Endothelial cell of umbilical vein (primary cell): Measurements from ENCODE around the gene SLC27A4. TPM values are rescaled to one million over a fixed set of nuclear protein-coding genes. Genes with fewer than 3 reads are reported as not detected.

Experiments
- BruUV-seq: library from RNA; stranded (reverse); fragments of 400-500 nt; replicated peaks from 2 replicates; lab custom pipeline; 2021; lab: Mats Ljungman, UMichigan
- CTCF ChIA-PET: fragments of 300-600, 350-600 bp; sonication (Branson Sonifier 250); formaldehyde crosslinking; loops from one replicate; lab custom pipeline; 2021; ENCODE audit warnings: antibody characterized with exemption, inconsistent platforms; lab: Charles Lee
- POLR2A ChIA-PET: fragments of 300-600, 350-600 bp; sonication (Branson Sonifier 250); formaldehyde crosslinking; loops from one replicate; lab custom pipeline; 2021; ENCODE audit warnings: antibody characterized with exemption, inconsistent platforms; lab: Charles Lee
- DNase-seq: peaks from one replicate; pipeline ENCODE4 v3.0.0-alpha.2; 2011; ENCODE audit warnings: low read depth, low spot score
- FAIRE-seq: peaks from 2 replicates; lab custom pipeline; 2011; peaks lifted over from hg19 to GRCh38; lab: Jason Lieb, UNC
- H2AFZ ChIP-seq: 2 replicates; pipeline ENCODE4 v1.6.0; 2012; ENCODE audit warnings: low read depth, low read length, control low read depth, inconsistent platforms
- H3K27ac ChIP-seq: 2 replicates; pipeline ENCODE4 v1.5.1; 2011; ENCODE audit warnings: low read depth, mild to moderate bottlenecking, control low read depth, low read length, moderate library complexity; ENCODE audit not compliant: insufficient read depth
- H3K27me3 ChIP-seq, 2 experiments: 2 replicates each; pipeline versions ENCODE4 v1.6.0 to v1.6.1; 2011; ENCODE audit warnings: low read length in 2 of 2, mixed read lengths in 1 of 2; ENCODE audit not compliant: control insufficient read depth in 2 of 2, insufficient read depth in 2 of 2
- H3K36me3 ChIP-seq, 2 experiments: 2 replicates in 1 of 2; 3 replicates in 1 of 2; pipeline ENCODE4 v1.5.1; 2011; ENCODE audit warnings: low read length in 2 of 2, mild to moderate bottlenecking in 1 of 2, moderate library complexity in 1 of 2; ENCODE audit not compliant: control insufficient read depth in 2 of 2, insufficient read depth in 2 of 2; ENCODE audit errors: extremely low read depth in 1 of 2
- H3K4me1 ChIP-seq: 3 replicates; pipeline ENCODE4 v1.5.1; 2011; ENCODE audit warnings: mild to moderate bottlenecking, low read length; ENCODE audit not compliant: control insufficient read depth, insufficient read depth; ENCODE audit errors: extremely low read depth
- H3K4me2 ChIP-seq: 2 replicates; pipeline ENCODE4 v1.6.1; 2011; ENCODE audit warnings: low read length, control low read depth, mixed read lengths; ENCODE audit not compliant: insufficient read depth
- H3K4me3 ChIP-seq, 3 experiments: fragments of 200-600 bp in 1 of 3; sonication (generic), shearing (Covaris generic) in 1 of 3; replicated peaks in 1 of 3; 2 replicates each; pipeline ENCODE4 v1.5.1; 2011 to 2016; ENCODE audit warnings: control low read depth in 3 of 3, low read length in 3 of 3, mild to moderate bottlenecking in 2 of 3, inconsistent platforms in 1 of 3, low read depth in 1 of 3, moderate library complexity in 1 of 3; ENCODE audit not compliant: insufficient read depth in 1 of 3
- H3K79me2 ChIP-seq: 2 replicates; pipeline ENCODE4 v1.6.0; 2012; ENCODE audit warnings: low read length, inconsistent platforms; ENCODE audit not compliant: control insufficient read depth, insufficient read depth
- H3K9ac ChIP-seq: replicated peaks from 2 replicates; pipeline ENCODE3; 2011; ENCODE audit warnings: low read length, control low read depth; ENCODE audit not compliant: insufficient read depth; ENCODE audit errors: extremely low read depth
- H3K9me1 ChIP-seq: replicated peaks from 3 replicates; pipeline ENCODE4 v1.6.0; 2011; ENCODE audit warnings: mild to moderate bottlenecking, low read length; ENCODE audit not compliant: control insufficient read depth, insufficient read depth; ENCODE audit errors: extremely low read depth
- H3K9me3 ChIP-seq: replicated peaks from 2 replicates; pipeline ENCODE4 v1.5.1; 2012; ENCODE audit warnings: low read length, inconsistent platforms; ENCODE audit not compliant: control insufficient read depth, insufficient read depth
- H4K20me1 ChIP-seq: replicated peaks from 2 replicates; pipeline ENCODE3; 2011; ENCODE audit warnings: mild to moderate bottlenecking, low read length; ENCODE audit not compliant: control insufficient read depth, insufficient read depth; ENCODE audit errors: extremely low read depth
- CTCF ChIP-seq, 2 donors: IDR thresholded peaks; 1 replicate in 1 of 2; 2 replicates in 1 of 2; pipeline ENCODE4 v1.5.1; 2011; ENCODE audit warnings: low read length in 2 of 2, mild to moderate bottlenecking in 2 of 2, moderate library complexity in 2 of 2, control low read depth in 1 of 2, inconsistent platforms in 1 of 2, low read depth in 1 of 2; ENCODE audit not compliant: insufficient read depth in 1 of 2; ENCODE audit errors: extremely low read depth in 1 of 2
- EZH2 ChIP-seq: IDR thresholded peaks from 2 replicates; pipeline ENCODE4 v1.6.1; 2012; ENCODE audit warnings: borderline replicate concordance, low read depth, mild to moderate bottlenecking, moderate library complexity, low read length, inconsistent platforms; ENCODE audit not compliant: severe bottlenecking
- FOS ChIP-seq: IDR thresholded peaks from 2 replicates; pipeline ENCODE4 v1.6.1; 2011; ENCODE audit warnings: mild to moderate bottlenecking, low read length, moderate library complexity, borderline replicate concordance; ENCODE audit not compliant: insufficient read depth
- GATA2 ChIP-seq: IDR thresholded peaks from 2 replicates; pipeline ENCODE4 v1.7.0; 2011; ENCODE audit warnings: low read depth, mild to moderate bottlenecking, moderate library complexity, mixed read lengths, low read length; ENCODE audit not compliant: insufficient read length, insufficient read depth
- JUN ChIP-seq: IDR thresholded peaks from 2 replicates; pipeline ENCODE4 v1.6.1; 2011; ENCODE audit warnings: borderline replicate concordance, low read depth; ENCODE audit not compliant: insufficient read length, insufficient read depth
- MAX ChIP-seq: IDR thresholded peaks from 2 replicates; pipeline ENCODE4 v1.6.1; 2011; ENCODE audit not compliant: insufficient read depth, insufficient read length
- MYC ChIP-seq: IDR thresholded peaks from one replicate; pipeline ENCODE4 v1.6.1; 2011; ENCODE audit warnings: mild to moderate bottlenecking, low read depth, low read length
- POLR2A ChIP-seq: IDR thresholded peaks from 2 replicates; pipeline ENCODE4 v1.6.1; 2012; ENCODE audit warnings: low read depth, mild to moderate bottlenecking, control low read depth, low read length
- POLR2AphosphoS5 ChIP-seq: IDR thresholded peaks from 2 replicates; pipeline ENCODE4 v1.6.1; 2012; ENCODE audit warnings: low read depth, mild to moderate bottlenecking, control low read depth, low read length, moderate library complexity; ENCODE audit not compliant: insufficient read depth
- dilution Hi-C: fragments of 300-500 bp; cut with MboI; formaldehyde crosslinking; loops from one replicate; pipeline ENCODE4 v1.15.0; 2019; ENCODE audit warnings: low sequenced_read_pairs; ENCODE audit not compliant: extremely low pct_ligation_motif_present
- intact Hi-C: fragments of 100-400 bp; cut with micrococcal nuclease; formaldehyde crosslinking; loops from one replicate; pipeline ENCODE4 v1.10.0; 2022
- polyA plus RNA-seq, 4 experiments: library from polyadenylated mRNA; depleted of rRNA in 3 of 4; stranded (reverse) in 3 of 4; unstranded in 1 of 4; fragments of >200 nt; gene quantifications; 2 replicates each; pipeline versions ENCODE4 v1.2.1 to v1.2.3, GENCODE V29; 2011 to 2012; ENCODE audit warnings: missing spikeins in 1 of 4
- total RNA-seq: library from RNA; stranded (reverse); gene quantifications from 2 replicates; pipeline ENCODE4 v1.2.3, GENCODE V29; 2021

Gene SLC27A4
- total and polyA plus RNA-seq, 2 donors (not counting 3 experiments of a cell fraction or from before 2014, with no cell fraction given) = 29.9 to 35.0 TPM

GRCh38 chr9:128342971-128343680 is 2.8 kb downstream of the SLC27A4 start:
- no peak for FAIRE-seq
- ChIA-PET POLR2A (no interaction called here), CTCF (no interaction called here)
- Histone ChIP-seq H3K79me2 (peaks cover 6% of the 10 kb centered on the region), H3K27me3 (no peaks in the 10 kb centered on the region), H3K4me3 (no peak overlapping the region), H3K36me3 (peaks cover 2 to 28% of the 10 kb centered on the region in 2 experiments), H3K9me3 (no peaks in the 10 kb centered on the region), H3K4me2 (no peak overlapping the region), H3K9ac (no peak overlapping the region), H3K9me1 (no peaks in the 10 kb centered on the region), H4K20me1 (no peaks in the 10 kb centered on the region), H3K27ac (no peak overlapping the region), H2AFZ (no peak overlapping the region), H3K4me1 (peaks cover 7% of the 10 kb centered on the region)
- intact Hi-C loops (loop anchor here (5.0 kb wide), 1 partner anchor 161 kb away; no protein-coding TSS in a partner anchor), dilution Hi-C loops (no loop called here)
- no peak for TF ChIP-seq MAX
- no peak for TF ChIP-seq POLR2AphosphoS5
- TF ChIP-seq GATA2 = no peak
- no peak for TF ChIP-seq MYC
- TF ChIP-seq CTCF (IDR thresholded peaks at IDR 0.05; ENCODE audit: extremely low read depth in 1 of 2, insufficient read depth in 1 of 2, low read depth in 1 of 2, low read length in 2 of 2) = no peak
- TF ChIP-seq POLR2A = no peak
- TF ChIP-seq JUN = no peak
- TF ChIP-seq FOS = no peak
- no peak for TF ChIP-seq EZH2
- no peak for DNase-seq
- BruUV-seq = no TSS peak
